A549 (cell line): Measurements from ENCODE around the gene VEZT.

Source experiments
- BHLHE40 ChIP-seq: IDR thresholded peaks from 2 replicates; pipeline ENCODE4 v1.6.1; 2012; ENCODE audit warnings: low read depth, low read length, inconsistent platforms
- EP300 ChIP-seq, 2 experiments: fragments of >200 bp; sonication (Bioruptor Twin); formaldehyde crosslinking; IDR thresholded peaks; 2 replicates in 1 of 2; 3 replicates in 1 of 2; pipeline ENCODE4 v1.6.1; 2016 to 2017
- JUN ChIP-seq, 2 experiments: fragments of >200 bp; sonication (Bioruptor Twin); formaldehyde crosslinking; IDR thresholded peaks; 2 replicates in 1 of 2; 3 replicates in 1 of 2; pipeline ENCODE4 v1.6.1; 2016 to 2017
- KDM5A ChIP-seq: fragments of 200-600 bp; sonication (generic); IDR thresholded peaks from 2 replicates; pipeline ENCODE4 v1.6.1; 2016; ENCODE audit warnings: antibody characterized with exemption, mild to moderate bottlenecking
- MYC ChIP-seq: IDR thresholded peaks from 2 replicates; pipeline ENCODE4 v1.6.1; 2012; ENCODE audit warnings: mild to moderate bottlenecking, inconsistent platforms, low read length, improper control_type of control experiment, borderline replicate concordance
- NR3C1 ChIP-seq: fragments of >200 bp; sonication (Bioruptor Twin); formaldehyde crosslinking; IDR thresholded peaks from 3 replicates; pipeline ENCODE4 v1.6.1; 2017
- POLR2A ChIP-seq: IDR thresholded peaks from 2 replicates; pipeline ENCODE4 v1.6.1; 2012; ENCODE audit warnings: mild to moderate bottlenecking, low read length
- RFX5 ChIP-seq: fragments of 450-650 bp; IDR thresholded peaks from 2 replicates; pipeline ENCODE4 v1.7.1; 2014; ENCODE audit warnings: antibody characterized with exemption, mild to moderate bottlenecking, moderate library complexity
- TF ChIP-seq, protein P1 (sequence below): fragments of >200 bp; sonication (Bioruptor Twin); formaldehyde crosslinking; IDR thresholded peaks from 3 replicates; pipeline ENCODE4 v1.5.1; 2016
- TF ChIP-seq, protein P2 (sequence below): IDR thresholded peaks from 2 replicates; pipeline ENCODE4 v1.6.1; 2012
- TF ChIP-seq, protein P3 (sequence below): fragments of 200-600 bp; sonication (generic); IDR thresholded peaks from 2 replicates; pipeline ENCODE4 v1.6.1; 2016; ENCODE audit warnings: antibody characterized with exemption, mild to moderate bottlenecking, moderate library complexity
- TF ChIP-seq, protein P4 (sequence below): fragments of 150-350 bp; IDR thresholded peaks from 2 replicates; pipeline ENCODE4 v1.6.1; 2014; ENCODE audit warnings: low read depth, mild to moderate bottlenecking, low read length
- TF ChIP-seq, protein P5 (sequence below): IDR thresholded peaks from 2 replicates; pipeline ENCODE4 v1.6.1; 2012
- TF ChIP-seq, protein P6 (sequence below): fragments of >200 bp; sonication (Bioruptor Twin); formaldehyde crosslinking; IDR thresholded peaks from 3 replicates; pipeline ENCODE4 v1.6.1; 2016

DNA sequence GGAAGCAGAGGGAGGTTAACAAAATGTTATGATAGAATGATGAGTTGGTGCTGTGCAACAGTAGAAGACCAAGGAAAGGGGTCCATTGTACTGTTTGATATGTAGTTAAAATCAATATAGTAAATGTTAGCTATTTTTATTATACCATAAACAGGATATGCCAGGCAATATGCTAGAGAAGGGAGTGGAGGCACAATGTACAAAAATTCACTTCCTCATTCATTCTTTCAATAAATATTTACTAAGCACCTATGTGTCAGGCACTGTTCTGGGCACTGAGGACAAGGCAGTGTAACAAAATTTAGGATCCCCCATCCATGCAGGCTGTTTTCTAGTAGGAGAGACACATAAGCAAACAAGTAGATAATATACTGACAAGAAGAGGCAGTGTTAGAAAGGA, 25.3 kb upstream of the VEZT start:
- TF ChIP-seq, protein P1, sequence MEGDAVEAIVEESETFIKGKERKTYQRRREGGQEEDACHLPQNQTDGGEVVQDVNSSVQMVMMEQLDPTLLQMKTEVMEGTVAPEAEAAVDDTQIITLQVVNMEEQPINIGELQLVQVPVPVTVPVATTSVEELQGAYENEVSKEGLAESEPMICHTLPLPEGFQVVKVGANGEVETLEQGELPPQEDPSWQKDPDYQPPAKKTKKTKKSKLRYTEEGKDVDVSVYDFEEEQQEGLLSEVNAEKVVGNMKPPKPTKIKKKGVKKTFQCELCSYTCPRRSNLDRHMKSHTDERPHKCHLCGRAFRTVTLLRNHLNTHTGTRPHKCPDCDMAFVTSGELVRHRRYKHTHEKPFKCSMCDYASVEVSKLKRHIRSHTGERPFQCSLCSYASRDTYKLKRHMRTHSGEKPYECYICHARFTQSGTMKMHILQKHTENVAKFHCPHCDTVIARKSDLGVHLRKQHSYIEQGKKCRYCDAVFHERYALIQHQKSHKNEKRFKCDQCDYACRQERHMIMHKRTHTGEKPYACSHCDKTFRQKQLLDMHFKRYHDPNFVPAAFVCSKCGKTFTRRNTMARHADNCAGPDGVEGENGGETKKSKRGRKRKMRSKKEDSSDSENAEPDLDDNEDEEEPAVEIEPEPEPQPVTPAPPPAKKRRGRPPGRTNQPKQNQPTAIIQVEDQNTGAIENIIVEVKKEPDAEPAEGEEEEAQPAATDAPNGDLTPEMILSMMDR: no peak
- no peak for TF ChIP-seq KDM5A
- TF ChIP-seq, protein P2, sequence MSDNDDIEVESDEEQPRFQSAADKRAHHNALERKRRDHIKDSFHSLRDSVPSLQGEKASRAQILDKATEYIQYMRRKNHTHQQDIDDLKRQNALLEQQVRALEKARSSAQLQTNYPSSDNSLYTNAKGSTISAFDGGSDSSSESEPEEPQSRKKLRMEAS: no peak
- no peak for TF ChIP-seq NR3C1
- TF ChIP-seq, protein P3, sequence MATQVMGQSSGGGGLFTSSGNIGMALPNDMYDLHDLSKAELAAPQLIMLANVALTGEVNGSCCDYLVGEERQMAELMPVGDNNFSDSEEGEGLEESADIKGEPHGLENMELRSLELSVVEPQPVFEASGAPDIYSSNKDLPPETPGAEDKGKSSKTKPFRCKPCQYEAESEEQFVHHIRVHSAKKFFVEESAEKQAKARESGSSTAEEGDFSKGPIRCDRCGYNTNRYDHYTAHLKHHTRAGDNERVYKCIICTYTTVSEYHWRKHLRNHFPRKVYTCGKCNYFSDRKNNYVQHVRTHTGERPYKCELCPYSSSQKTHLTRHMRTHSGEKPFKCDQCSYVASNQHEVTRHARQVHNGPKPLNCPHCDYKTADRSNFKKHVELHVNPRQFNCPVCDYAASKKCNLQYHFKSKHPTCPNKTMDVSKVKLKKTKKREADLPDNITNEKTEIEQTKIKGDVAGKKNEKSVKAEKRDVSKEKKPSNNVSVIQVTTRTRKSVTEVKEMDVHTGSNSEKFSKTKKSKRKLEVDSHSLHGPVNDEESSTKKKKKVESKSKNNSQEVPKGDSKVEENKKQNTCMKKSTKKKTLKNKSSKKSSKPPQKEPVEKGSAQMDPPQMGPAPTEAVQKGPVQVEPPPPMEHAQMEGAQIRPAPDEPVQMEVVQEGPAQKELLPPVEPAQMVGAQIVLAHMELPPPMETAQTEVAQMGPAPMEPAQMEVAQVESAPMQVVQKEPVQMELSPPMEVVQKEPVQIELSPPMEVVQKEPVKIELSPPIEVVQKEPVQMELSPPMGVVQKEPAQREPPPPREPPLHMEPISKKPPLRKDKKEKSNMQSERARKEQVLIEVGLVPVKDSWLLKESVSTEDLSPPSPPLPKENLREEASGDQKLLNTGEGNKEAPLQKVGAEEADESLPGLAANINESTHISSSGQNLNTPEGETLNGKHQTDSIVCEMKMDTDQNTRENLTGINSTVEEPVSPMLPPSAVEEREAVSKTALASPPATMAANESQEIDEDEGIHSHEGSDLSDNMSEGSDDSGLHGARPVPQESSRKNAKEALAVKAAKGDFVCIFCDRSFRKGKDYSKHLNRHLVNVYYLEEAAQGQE: no peak
- TF ChIP-seq MYC: no peak
- TF ChIP-seq POLR2A: no peak
- no peak for TF ChIP-seq EP300 (IDR thresholded peaks at IDR 0.05)
- TF ChIP-seq, protein P4, sequence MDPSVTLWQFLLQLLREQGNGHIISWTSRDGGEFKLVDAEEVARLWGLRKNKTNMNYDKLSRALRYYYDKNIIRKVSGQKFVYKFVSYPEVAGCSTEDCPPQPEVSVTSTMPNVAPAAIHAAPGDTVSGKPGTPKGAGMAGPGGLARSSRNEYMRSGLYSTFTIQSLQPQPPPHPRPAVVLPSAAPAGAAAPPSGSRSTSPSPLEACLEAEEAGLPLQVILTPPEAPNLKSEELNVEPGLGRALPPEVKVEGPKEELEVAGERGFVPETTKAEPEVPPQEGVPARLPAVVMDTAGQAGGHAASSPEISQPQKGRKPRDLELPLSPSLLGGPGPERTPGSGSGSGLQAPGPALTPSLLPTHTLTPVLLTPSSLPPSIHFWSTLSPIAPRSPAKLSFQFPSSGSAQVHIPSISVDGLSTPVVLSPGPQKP: no peak
- TF ChIP-seq, protein P5, sequence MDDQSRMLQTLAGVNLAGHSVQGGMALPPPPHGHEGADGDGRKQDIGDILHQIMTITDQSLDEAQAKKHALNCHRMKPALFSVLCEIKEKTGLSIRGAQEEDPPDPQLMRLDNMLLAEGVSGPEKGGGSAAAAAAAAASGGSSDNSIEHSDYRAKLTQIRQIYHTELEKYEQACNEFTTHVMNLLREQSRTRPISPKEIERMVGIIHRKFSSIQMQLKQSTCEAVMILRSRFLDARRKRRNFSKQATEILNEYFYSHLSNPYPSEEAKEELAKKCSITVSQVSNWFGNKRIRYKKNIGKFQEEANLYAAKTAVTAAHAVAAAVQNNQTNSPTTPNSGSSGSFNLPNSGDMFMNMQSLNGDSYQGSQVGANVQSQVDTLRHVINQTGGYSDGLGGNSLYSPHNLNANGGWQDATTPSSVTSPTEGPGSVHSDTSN: no peak
- TF ChIP-seq JUN (IDR thresholded peaks at IDR 0.05): no peak
- TF ChIP-seq, protein P6, sequence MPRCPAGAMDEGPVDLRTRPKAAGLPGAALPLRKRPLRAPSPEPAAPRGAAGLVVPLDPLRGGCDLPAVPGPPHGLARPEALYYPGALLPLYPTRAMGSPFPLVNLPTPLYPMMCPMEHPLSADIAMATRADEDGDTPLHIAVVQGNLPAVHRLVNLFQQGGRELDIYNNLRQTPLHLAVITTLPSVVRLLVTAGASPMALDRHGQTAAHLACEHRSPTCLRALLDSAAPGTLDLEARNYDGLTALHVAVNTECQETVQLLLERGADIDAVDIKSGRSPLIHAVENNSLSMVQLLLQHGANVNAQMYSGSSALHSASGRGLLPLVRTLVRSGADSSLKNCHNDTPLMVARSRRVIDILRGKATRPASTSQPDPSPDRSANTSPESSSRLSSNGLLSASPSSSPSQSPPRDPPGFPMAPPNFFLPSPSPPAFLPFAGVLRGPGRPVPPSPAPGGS: no peak
- no peak for TF ChIP-seq RFX5
- TF ChIP-seq BHLHE40: no peak
